Measurements from ENCODE around the gene TNRC6C. TPM values are rescaled to one million over a fixed set of nuclear protein-coding genes. Genes with fewer than 3 reads are reported as not detected.

The TNRC6C gene
- total RNA-seq, 4 donors from 2014 or later, result 6.4 to 20.5 (median 10.5) TPM

DNA sequence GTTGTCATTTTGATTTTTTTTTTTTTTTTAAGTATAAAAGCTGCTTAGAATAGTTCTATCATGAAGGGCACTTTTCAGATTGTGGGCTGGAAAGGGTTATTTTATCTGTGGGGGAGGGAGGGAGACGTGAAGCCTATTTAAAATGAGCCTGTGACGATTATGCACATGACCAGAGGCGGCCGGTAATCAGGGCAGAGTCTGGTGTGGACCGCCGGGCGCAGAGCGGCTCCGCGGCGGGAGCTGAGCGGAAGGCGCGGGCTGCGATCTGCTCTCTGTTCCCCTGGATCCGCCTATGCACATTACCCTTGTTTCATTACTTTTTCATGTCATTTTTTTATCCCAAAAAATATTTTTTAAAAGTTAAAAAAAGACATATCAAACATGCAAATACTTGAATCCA is 146.6 kb downstream of the TNRC6C start:
- no peak for DNase-seq (ENCODE audit: low spot score)
- TF ChIP-seq, protein P1, sequence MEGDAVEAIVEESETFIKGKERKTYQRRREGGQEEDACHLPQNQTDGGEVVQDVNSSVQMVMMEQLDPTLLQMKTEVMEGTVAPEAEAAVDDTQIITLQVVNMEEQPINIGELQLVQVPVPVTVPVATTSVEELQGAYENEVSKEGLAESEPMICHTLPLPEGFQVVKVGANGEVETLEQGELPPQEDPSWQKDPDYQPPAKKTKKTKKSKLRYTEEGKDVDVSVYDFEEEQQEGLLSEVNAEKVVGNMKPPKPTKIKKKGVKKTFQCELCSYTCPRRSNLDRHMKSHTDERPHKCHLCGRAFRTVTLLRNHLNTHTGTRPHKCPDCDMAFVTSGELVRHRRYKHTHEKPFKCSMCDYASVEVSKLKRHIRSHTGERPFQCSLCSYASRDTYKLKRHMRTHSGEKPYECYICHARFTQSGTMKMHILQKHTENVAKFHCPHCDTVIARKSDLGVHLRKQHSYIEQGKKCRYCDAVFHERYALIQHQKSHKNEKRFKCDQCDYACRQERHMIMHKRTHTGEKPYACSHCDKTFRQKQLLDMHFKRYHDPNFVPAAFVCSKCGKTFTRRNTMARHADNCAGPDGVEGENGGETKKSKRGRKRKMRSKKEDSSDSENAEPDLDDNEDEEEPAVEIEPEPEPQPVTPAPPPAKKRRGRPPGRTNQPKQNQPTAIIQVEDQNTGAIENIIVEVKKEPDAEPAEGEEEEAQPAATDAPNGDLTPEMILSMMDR (IDR thresholded peaks at IDR 0.05), result no peak
- ATAC-seq (ENCODE audit: low FRiP score), result no peak

DNA sequence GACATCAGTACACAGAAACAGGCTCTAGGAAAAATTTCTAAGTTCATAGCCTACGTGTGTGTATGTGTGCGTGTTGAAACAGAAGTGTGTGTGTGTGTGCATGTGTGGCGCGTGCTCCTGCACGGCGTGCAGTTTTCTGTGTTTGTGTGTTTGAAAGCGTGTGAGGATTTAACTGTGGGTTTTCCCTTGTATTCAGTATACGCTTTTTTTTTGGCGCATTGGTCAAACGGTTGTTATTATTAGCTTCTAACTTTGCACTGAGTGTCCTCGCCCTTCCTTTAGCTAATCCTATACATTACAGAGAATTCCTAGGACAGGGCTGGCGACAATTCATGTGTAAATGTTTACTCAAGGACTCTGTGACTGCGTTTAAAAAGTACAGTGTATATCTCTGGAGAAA is 147.0 kb downstream of the TNRC6C start:
- TF ChIP-seq, protein P1 (IDR thresholded peaks at IDR 0.05), result no peak
- DNase-seq (ENCODE audit: low spot score), result no peak
- no peak for ATAC-seq (ENCODE audit: low FRiP score)

DNA sequence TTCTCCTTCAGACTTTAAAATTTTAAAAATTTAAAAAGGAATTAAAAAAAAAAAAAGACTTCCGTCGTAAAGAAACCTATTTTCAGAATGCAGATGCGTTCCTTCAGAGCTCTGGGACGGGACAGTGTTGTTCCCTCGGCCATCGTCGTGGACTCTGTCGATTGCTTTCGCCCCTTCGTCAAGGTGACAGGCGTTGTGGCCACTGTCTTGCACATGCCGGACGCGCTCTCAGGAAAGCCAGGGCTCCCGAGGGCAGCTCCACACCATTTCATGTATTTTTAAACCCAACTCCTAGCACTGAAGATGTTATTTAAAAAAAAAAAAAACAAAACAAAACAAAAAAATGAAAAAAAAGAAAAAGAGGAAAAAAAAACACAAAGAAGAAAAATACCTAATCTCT is 147.7 kb downstream of the TNRC6C start:
- ATAC-seq (ENCODE audit: low FRiP score), result no peak
- DNase-seq (ENCODE audit: low spot score), result no peak
- TF ChIP-seq, protein P1 (IDR thresholded peaks at IDR 0.05), result no peak

DNA sequence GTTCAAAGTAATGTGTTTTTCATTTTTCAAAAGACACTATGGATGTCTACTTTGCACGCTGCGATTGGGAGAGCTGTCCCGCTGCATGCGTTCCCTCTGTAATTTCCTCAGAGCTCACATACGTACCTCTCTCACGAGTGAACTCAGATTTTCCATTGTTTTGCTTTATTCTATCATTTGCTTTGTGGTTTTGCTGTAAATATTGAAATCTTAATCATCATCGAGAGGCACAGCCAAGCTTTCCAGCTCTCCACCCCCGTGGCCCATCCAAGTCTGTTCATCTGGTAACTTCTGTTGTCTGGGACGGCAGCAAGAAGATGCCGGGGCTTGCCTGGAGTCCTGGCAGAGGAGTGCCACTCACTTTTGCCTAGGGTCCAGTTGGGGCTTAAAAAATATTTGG is 149.0 kb downstream of the TNRC6C start:
- no peak for DNase-seq (ENCODE audit: low spot score)
- no peak for ATAC-seq (ENCODE audit: low FRiP score)

DNA sequence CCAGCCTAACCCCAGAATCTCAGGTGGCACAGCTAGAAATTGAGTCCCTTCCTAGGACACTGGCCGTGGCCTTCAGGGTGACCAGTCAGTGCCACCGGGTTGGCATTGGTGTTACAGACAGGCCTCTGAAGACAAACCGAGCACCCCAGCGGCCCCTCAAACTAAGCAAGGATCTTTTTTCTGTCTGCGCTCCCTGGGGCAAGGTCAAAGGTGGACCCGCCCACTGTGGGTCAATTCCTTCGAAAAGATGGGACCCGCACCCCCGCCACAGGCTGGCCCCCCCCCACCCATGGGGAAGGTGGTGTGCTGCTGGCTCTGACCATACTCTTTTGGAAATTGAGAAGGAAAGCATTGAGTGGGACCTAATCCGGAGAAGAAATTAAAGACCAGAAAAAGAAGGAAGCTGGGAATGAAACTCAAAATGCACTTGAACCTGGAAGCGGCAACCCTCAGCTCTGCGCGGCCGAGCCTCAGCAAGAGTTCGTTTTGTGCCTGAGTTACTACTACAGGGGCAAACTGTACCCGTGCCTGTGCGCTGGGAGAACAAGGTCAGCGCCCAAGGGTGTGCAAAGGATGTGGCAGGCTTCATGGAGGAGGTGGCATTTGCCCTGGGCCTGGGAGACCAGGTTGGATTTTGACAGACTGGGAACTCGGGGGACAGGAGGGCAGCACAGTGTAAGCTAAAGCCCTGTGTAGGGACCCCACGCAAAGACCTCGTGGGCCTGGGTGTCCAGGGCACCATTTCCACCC is 149.6 kb downstream of the TNRC6C start:
- TF ChIP-seq, protein P1 (IDR thresholded peaks at IDR 0.05), result no peak
- DNase-seq (ENCODE audit: low spot score), result no peak
- ATAC-seq (ENCODE audit: low FRiP score), result no peak

More for the DNA sequence above, 149.0 kb downstream of the TNRC6C start:
- TF ChIP-seq, protein P1 (IDR thresholded peaks at IDR 0.05), result no peak

DNA sequence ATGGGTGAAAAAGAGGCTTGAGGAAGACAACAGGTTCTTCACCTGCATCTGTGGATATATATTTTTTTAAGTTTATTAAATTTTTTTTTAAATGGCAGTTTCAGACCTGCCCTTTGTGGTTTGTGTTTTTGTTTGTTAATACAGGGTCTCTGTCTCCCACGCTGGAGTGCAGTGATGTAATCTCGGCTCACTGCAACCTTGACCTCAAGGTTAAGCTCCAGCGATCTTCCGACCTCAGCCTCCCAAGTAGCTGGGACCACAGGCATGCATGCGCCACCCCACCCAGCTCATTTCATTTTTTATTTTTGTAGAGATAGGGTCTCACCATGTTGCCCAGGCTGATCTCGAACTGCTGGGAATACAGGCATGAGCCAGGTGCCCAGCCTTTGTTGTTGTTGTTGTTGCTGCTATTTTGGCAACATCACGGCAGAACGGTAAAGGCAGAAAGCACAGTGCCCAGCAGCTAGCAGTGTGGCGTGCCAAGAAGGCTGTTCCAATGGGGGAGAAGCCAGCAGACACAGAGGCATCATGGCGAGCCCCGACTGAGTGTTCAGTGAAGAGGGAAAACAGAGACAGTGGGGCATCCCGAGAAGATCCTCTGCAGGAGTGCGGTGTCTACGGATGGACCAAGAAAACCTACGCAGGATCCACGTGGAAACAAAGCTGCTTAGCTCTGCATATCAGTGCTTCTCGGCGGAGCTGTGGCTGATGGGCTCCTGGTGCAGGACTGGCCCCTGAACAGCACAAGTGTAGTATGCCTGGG is 150.4 kb downstream of the TNRC6C start:
- no peak for DNase-seq (ENCODE audit: low spot score)
- ATAC-seq (ENCODE audit: low FRiP score), result no peak
- TF ChIP-seq, protein P1 (IDR thresholded peaks at IDR 0.05), result no peak

DNA sequence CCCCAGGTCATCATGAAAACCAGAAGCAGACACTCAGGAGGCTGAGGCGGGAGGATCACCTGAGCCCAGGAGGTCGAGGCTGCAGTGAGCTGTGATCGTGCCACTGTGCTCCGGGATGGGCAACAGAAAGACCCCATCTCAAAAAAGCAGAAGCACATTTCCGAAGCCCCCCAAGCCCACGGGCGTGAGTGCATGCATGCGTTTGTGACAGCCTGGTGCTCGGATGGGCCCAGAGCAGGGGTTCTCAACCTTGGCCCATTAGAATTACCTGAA is 150.9 kb downstream of the TNRC6C start:
- ATAC-seq (ENCODE audit: low FRiP score) (no peak), DNase-seq (ENCODE audit: low spot score) (no peak)
- TF ChIP-seq, protein P1 (IDR thresholded peaks at IDR 0.05), result no peak

Data from omental fat pad (tissue), 4 donors.